Colonic mucosa (tissue), 4 donors: ENCODE measurements around the gene MSLN. TPM values are rescaled to one million over a fixed set of nuclear protein-coding genes. Genes with fewer than 3 reads are reported as not detected.

Experiments
- DNase-seq: peaks from one replicate; pipeline ENCODE4 v3.0.0-alpha.2; 2020
- H3K27ac ChIP-seq: fragments of 200-600 bp; one replicate; pipeline ENCODE4 v1.8.0; 2021
- H3K27me3 ChIP-seq: fragments of 200-600 bp; one replicate; pipeline ENCODE4 v1.8.0; 2021
- H3K36me3 ChIP-seq: fragments of 200-600 bp; one replicate; pipeline ENCODE4 v1.8.0; 2021
- H3K4me1 ChIP-seq: fragments of 200-600 bp; one replicate; pipeline ENCODE4 v1.8.0; 2021; ENCODE audit warnings: mild to moderate bottlenecking
- H3K4me3 ChIP-seq: fragments of 200-600 bp; one replicate; pipeline ENCODE4 v1.8.0; 2021
- H3K9ac ChIP-seq, 2 donors: one replicate each; pipeline ENCODE4 v1.7.0; 2013; ENCODE audit warnings: control low read depth in 2 of 2, low read depth in 2 of 2, low read length in 2 of 2
- H3K9me3 ChIP-seq: fragments of 200-600 bp; one replicate; pipeline ENCODE4 v1.8.0; 2021
- intact Hi-C: fragments of 100-400 bp; cut with DNase I; formaldehyde crosslinking; loops from one replicate; pipeline ENCODE4 v1.14.1; 2022
- total RNA-seq, 2 donors: library from RNA; stranded (reverse); fragmentation: NEBNext Ultra II Directional in 1 of 2; extraction: Animal tissue kit (Norgen Biotek cat#: 25700) in 1 of 2; gene quantifications; one replicate each; pipeline ENCODE4 v1.2.1, GENCODE V29; 2021
- TF ChIP-seq, protein P1 (sequence below): fragments of 200-600 bp; IDR thresholded peaks from one replicate; pipeline ENCODE4 v1.8.0; 2022; ENCODE audit warnings: antibody characterized with exemption, mild to moderate bottlenecking
- donor health status: healthy.
- donor health status: DM: no; HTN: no; CAD: no.
- donor health status: DM: no; HTN: no; CAD: no.

Gene MSLN
- total RNA-seq, 2 donors from 2014 or later, result 1.4 to 1.8 TPM

DNA sequence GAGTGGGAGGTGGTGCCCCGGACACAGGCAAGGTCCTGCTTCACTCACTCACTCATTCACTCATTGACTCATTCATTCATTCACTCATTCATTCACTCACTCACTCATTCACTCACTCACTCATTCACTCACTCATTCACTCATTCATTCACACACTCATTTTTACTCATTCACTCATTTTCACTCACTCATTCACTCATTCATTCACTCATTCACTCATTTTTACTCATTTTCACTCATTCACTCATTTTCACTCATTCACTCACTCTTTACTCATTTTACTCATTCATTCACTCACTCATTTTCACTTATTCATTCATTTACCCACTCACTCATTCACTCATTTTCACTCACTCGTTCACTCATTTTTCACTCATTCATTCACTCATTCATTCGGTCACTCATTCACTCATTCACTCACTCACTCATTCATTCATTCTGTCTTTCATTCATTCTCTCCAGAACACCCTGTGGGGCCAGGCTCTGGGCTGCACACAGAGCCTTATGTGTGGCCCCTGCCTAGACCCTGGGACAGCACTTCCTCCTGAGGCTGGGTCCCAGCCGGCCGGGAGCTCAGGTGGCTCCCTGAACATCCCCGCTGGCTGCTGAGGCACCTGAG lies 18.5 kb downstream of the MSLN start:
- DNase-seq, result no peak
- Histone ChIP-seq H3K9ac (no peak overlapping the region), H3K4me3 (no peak overlapping the region), H3K27me3 (peaks cover 22% of the 10 kb centered on the region), H3K4me1 (no peaks in the 10 kb centered on the region), H3K27ac (no peak overlapping the region), H3K9me3 (no peaks in the 10 kb centered on the region), H3K36me3 (no peaks in the 10 kb centered on the region)
- intact Hi-C loops, result no loop called here
- TF ChIP-seq, protein P1, sequence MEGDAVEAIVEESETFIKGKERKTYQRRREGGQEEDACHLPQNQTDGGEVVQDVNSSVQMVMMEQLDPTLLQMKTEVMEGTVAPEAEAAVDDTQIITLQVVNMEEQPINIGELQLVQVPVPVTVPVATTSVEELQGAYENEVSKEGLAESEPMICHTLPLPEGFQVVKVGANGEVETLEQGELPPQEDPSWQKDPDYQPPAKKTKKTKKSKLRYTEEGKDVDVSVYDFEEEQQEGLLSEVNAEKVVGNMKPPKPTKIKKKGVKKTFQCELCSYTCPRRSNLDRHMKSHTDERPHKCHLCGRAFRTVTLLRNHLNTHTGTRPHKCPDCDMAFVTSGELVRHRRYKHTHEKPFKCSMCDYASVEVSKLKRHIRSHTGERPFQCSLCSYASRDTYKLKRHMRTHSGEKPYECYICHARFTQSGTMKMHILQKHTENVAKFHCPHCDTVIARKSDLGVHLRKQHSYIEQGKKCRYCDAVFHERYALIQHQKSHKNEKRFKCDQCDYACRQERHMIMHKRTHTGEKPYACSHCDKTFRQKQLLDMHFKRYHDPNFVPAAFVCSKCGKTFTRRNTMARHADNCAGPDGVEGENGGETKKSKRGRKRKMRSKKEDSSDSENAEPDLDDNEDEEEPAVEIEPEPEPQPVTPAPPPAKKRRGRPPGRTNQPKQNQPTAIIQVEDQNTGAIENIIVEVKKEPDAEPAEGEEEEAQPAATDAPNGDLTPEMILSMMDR, result no peak

DNA sequence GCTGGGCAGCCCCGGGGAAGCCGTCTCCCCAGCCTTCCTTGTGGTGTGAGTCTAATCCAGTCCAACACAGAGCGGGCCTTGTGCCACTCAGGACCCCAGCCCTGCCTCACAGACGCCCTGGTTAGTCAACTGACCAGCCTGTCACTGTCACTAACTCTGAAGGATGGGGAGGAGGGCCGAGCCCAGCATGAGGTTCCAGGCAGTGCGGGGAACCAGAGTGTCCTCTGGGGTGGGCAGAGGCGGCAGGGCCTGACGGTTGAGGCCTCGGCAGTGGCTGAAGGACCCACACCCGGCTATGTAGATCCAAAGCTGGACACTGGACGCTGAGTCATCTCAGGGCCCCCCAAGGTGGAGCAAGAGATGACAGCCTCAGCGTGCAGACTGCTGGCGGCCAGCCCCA lies 19.0 kb downstream of the MSLN start:
- intact Hi-C loops, result no loop called here
- Histone ChIP-seq H3K9me3 (no peaks in the 10 kb centered on the region), H3K4me1 (no peaks in the 10 kb centered on the region), H3K27me3 (peaks cover 22% of the 10 kb centered on the region), H3K36me3 (no peaks in the 10 kb centered on the region), H3K9ac (no peak overlapping the region), H3K4me3 (no peak overlapping the region), H3K27ac (no peak overlapping the region)
- DNase-seq, result no peak
- TF ChIP-seq, protein P1, result no peak

DNA sequence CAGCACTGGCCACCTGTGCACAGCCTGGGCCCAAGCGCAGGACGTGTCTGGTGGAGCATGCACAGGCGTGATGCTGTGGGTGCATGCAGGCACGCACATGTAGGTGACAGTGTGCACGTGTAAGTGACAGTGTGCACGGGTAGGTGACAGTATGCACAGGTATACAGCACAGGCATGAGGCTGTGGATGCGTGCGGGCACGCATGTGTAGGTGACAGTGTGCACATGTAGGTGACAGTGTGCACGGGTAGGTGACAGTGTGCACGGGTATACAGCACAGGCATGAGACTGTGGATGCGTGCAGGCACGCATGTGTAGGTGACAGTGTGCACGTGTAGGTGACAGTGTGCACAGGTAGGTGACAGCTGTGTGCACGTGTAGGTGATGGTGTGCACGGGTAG lies 19.8 kb downstream of the MSLN start:
- Histone ChIP-seq H3K36me3 (no peaks in the 10 kb centered on the region), H3K27me3 (peaks cover 22% of the 10 kb centered on the region), H3K4me1 (no peaks in the 10 kb centered on the region), H3K27ac (no peak overlapping the region), H3K9me3 (no peaks in the 10 kb centered on the region), H3K4me3 (no peak overlapping the region), H3K9ac (no peak overlapping the region)
- intact Hi-C loops, result no loop called here
- TF ChIP-seq, protein P1, result no peak
- DNase-seq, result no peak

DNA sequence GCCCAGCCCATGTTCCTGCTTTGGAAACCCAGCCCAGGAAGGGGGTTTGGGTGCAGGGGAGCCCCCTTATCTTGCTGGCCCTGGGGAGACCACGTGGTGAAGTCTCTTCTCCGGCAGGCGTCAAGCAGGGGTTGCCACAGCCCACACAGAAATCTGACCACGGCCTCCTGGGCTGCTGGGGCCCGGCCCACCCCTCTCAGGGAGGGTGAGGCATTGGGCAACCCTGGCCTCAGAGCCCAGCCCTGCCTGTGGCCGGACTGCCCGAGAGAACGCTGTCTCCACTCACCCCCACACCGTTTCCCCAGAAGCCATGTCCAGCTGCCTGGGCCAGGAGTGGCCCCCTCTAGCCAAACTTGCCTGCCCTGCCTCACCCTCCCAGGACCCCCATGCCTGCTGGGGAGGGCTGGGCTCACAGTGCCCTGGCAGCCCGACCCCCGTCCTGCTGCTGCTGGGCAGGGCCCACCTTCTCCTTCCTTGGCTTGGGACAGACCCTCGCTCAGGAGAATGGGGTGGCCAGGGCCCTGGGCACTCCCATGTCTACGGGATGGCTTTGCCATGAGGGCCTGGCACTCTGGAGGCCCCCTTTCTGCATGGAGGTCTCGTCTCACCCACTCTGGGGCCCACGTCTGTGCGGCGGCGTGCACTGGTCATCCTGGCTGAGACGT lies 20.9 kb downstream of the MSLN start:
- Histone ChIP-seq H3K27me3 (peaks cover 22% of the 10 kb centered on the region), H3K4me1 (no peaks in the 10 kb centered on the region), H3K36me3 (peaks cover 4% of the 10 kb centered on the region), H3K9me3 (no peaks in the 10 kb centered on the region), H3K4me3 (no peak overlapping the region), H3K27ac (no peak overlapping the region), H3K9ac (no peak overlapping the region)
- TF ChIP-seq, protein P1, result no peak
- DNase-seq, result no peak
- intact Hi-C loops, result no loop called here

DNA sequence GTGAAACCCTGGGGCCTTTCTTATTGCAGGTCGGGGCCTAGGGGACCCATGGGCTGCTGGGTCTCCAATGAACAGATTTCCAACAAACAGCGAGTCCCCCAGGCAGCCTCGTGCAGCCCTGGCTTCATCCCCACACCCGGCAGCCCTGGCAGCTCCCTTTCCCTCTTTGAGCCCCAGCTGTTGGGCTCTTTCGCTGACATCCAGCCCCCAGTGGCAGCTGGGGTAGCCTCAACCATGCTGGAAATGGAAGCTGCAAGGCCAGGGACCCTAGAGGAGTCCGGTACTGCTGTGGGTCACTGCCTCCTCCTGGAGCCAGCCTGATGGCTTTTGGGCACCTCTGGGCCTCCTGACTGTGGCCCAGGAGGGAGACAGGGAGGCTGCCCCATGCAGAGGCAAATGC lies 21.7 kb downstream of the MSLN start:
- Histone ChIP-seq H3K36me3 (peaks cover 4% of the 10 kb centered on the region), H3K27ac (no peak overlapping the region), H3K4me3 (no peak overlapping the region), H3K4me1 (peaks cover 4% of the 10 kb centered on the region), H3K9ac (no peak overlapping the region), H3K9me3 (no peaks in the 10 kb centered on the region), H3K27me3 (peaks cover 22% of the 10 kb centered on the region)
- intact Hi-C loops, result no loop called here
- TF ChIP-seq, protein P1, result no peak
- DNase-seq, result no peak
